HepG2 (cell line): Measurements from ENCODE around the gene SLC4A2. TPM values are rescaled to one million over a fixed set of nuclear protein-coding genes. Genes with fewer than 3 reads are reported as not detected.

Experiments used
- CBFB ChIP-seq: sonication (generic); formaldehyde crosslinking; IDR thresholded peaks from 2 replicates; pipeline ENCODE4 v1.4.0; 2020; ENCODE audit warnings: missing genetic modification reagents
- CREM ChIP-seq, 2 experiments: sonication (generic) in 1 of 2; formaldehyde crosslinking in 1 of 2; IDR thresholded peaks; 2 replicates each; pipeline versions ENCODE4 v1.4.0 to v1.6.1; 2016 to 2020; ENCODE audit warnings: antibody characterized with exemption in 1 of 2, mild to moderate bottlenecking in 1 of 2, missing genetic modification reagents in 1 of 2
- ETV6 ChIP-seq: sonication (generic); formaldehyde crosslinking; conservative IDR thresholded peaks from 2 replicates; pipeline ENCODE4 v1.4.0; 2020; ENCODE audit warnings: missing genetic modification reagents
- KAT2B ChIP-seq: fragments of 150-350 bp; IDR thresholded peaks from 2 replicates; pipeline ENCODE4 v1.6.1; 2014; ENCODE audit warnings: low read depth, low read length, borderline replicate concordance
- MAF1 ChIP-seq: sonication (generic); formaldehyde crosslinking; IDR thresholded peaks from 2 replicates; pipeline ENCODE4 v1.5.0; 2020; ENCODE audit warnings: missing genetic modification reagents, borderline replicate concordance
- MAZ ChIP-seq, 2 experiments: sonication (generic) in 1 of 2; formaldehyde crosslinking in 1 of 2; IDR thresholded peaks; 2 replicates each; pipeline versions ENCODE4 v1.5.0 to v1.6.1; 2012 to 2020; ENCODE audit warnings: low read depth in 2 of 2, mild to moderate bottlenecking in 2 of 2, borderline replicate concordance in 1 of 2, improper control_type of control experiment in 1 of 2, low read length in 1 of 2, missing genetic modification reagents in 1 of 2, moderate library complexity in 1 of 2
- MTA3 ChIP-seq: sonication (generic); formaldehyde crosslinking; IDR thresholded peaks from 2 replicates; pipeline ENCODE4 v1.4.0; 2020; ENCODE audit warnings: missing genetic modification reagents
- NRL ChIP-seq: sonication (generic); formaldehyde crosslinking; IDR thresholded peaks from 2 replicates; pipeline ENCODE4 v1.5.0; 2020; ENCODE audit warnings: missing genetic modification reagents, mild to moderate bottlenecking, moderate library complexity, borderline replicate concordance
- SMAD3 ChIP-seq: sonication (generic); formaldehyde crosslinking; IDR thresholded peaks from 2 replicates; pipeline ENCODE4 v1.4.0; 2020; ENCODE audit warnings: missing genetic modification reagents
- SRF ChIP-seq: IDR thresholded peaks from 2 replicates; pipeline ENCODE4 v1.6.1; 2011; ENCODE audit warnings: mild to moderate bottlenecking, low read depth, low read length, moderate library complexity
- TBX2 ChIP-seq: sonication (generic); formaldehyde crosslinking; IDR thresholded peaks from 2 replicates; pipeline ENCODE4 v1.5.0; 2020; ENCODE audit warnings: missing genetic modification reagents, mild to moderate bottlenecking, borderline replicate concordance
- TCF7 ChIP-seq: sonication (generic); IDR thresholded peaks from 2 replicates; pipeline ENCODE4 v1.6.1; 2016; ENCODE audit warnings: antibody characterized with exemption, low read depth
- TSC22D2 ChIP-seq: sonication (generic); formaldehyde crosslinking; IDR thresholded peaks from 2 replicates; pipeline ENCODE4 v1.5.1; 2020; ENCODE audit warnings: missing genetic modification reagents, mild to moderate bottlenecking, borderline replicate concordance
- ZNF256 ChIP-seq: sonication (generic); formaldehyde crosslinking; conservative IDR thresholded peaks from 2 replicates; pipeline ENCODE4 v1.4.0; 2020; ENCODE audit warnings: missing genetic modification reagents
- ZNF337 ChIP-seq: sonication (generic); formaldehyde crosslinking; IDR thresholded peaks from 2 replicates; pipeline ENCODE4 v1.5.1; 2020; ENCODE audit warnings: missing genetic modification reagents, low read depth, mild to moderate bottlenecking, borderline replicate concordance
- ZNF615 ChIP-seq: sonication (generic); formaldehyde crosslinking; IDR thresholded peaks from 2 replicates; pipeline ENCODE4 v1.5.0; 2020; ENCODE audit warnings: mild to moderate bottlenecking, missing genetic modification reagents, borderline replicate concordance
- ZNF839 ChIP-seq: sonication (generic); formaldehyde crosslinking; IDR thresholded peaks from 2 replicates; pipeline ENCODE4 v1.4.0; 2020; ENCODE audit warnings: missing genetic modification reagents, mild to moderate bottlenecking, borderline replicate concordance
- ZSCAN5A ChIP-seq: sonication (generic); formaldehyde crosslinking; IDR thresholded peaks from 2 replicates; pipeline ENCODE4 v1.8.0; 2022; ENCODE audit warnings: mild to moderate bottlenecking, missing genetic modification reagents, borderline replicate concordance
- polyA plus RNA-seq, 8 experiments: library from polyadenylated mRNA; depleted of rRNA in 3 of 8; stranded (reverse) in 7 of 8; unstranded in 1 of 8; fragments of >200 nt; fragmentation: Illumina TruSeq in 4 of 8; extraction: Trizol in 4 of 8; gene quantifications; 2 replicates each; pipeline versions ENCODE4 v1.2.1 to v1.2.3, GENCODE V29; 2011 to 2016; ENCODE audit warnings: low read depth in 4 of 8, missing spikeins in 1 of 8, mixed read lengths in 1 of 8; ENCODE audit not compliant: insufficient read depth in 1 of 8
- total RNA-seq, 5 experiments: library from RNA; depleted of rRNA; stranded (reverse); fragments of >200 nt; fragmentation: Illumina TruSeq; extraction: Trizol; gene quantifications; 2 replicates each; pipeline ENCODE4 v1.2.3, GENCODE V29; 2016; ENCODE audit warnings: low read depth in 1 of 5
- TF ChIP-seq, protein P1 (sequence below): sonication (generic); formaldehyde crosslinking; IDR thresholded peaks from 2 replicates; pipeline ENCODE4 v1.5.0; 2020; ENCODE audit warnings: mild to moderate bottlenecking, missing genetic modification reagents, borderline replicate concordance
- TF ChIP-seq, protein P2 (sequence below): sonication (generic); IDR thresholded peaks from 2 replicates; pipeline ENCODE4 v1.6.1; 2016; ENCODE audit warnings: low read depth, borderline replicate concordance

Gene SLC4A2
- total and polyA plus RNA-seq, 2 of the 13 experiments (the other 11 are each of a cell fraction or from before 2014, with no cell fraction given), result 51.9 to 73.4 TPM

DNA sequence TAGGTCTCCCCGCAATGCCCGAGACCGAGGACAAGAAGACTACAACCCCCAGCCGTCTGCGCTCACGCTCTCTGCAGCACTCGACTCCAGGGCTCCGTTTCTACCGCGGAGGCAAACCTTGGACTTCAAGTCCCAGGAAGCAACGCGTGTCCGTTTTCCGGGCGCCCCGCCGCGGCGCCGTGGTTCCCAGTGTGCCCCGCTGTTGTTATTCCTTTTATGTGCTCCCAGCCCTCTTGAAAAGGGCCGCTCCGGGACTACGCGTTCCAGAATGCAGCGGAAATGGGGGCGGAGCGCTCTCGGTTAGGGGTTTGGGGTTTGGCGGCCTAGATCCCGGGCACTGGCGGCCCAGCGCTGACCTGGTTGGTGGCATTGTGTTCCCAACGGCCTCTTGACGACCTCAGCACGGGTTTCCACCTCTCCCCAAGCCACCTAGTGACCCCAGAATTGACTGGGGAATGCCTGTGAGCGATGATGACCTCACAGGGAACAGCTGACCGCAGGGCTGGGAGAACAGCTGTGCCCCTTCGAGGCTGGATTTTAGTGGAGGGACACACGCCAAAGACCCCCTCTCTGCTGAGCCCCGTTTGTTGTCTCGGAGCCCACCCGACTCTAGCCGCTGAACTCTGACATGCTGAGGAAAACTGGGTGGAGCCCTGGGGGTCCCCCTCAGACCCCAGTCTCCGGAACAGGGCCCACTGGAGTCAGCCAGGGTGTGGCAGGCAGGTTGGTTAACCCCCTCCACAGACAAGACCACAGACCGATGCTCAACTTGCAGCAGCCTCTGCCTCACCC, 1.2 kb upstream of the SLC4A2 start (continued):
- TF ChIP-seq ZNF256 (CRISPR knock-in tag) (0 out of 2 replicates have a peak, but pooled peaks have one; percentile 38), ETV6 (CRISPR knock-in tag) (no peak), KAT2B (no peak), TCF7 (peak; percentile 92), MAZ (IDR thresholded peaks at IDR 0.05; ENCODE audit: borderline replicate concordance, low read depth, low read length) (peak; percentile 62; the same call in 1 of the 2 replicates), MAZ (CRISPR knock-in tag; IDR thresholded peaks at IDR 0.05; ENCODE audit: low read depth) (peak; percentile 77), TBX2 (CRISPR knock-in tag) (peak; percentile 68; the same call in 1 of the 2 replicates), ZNF615 (CRISPR knock-in tag) (no peak), ZNF839 (CRISPR knock-in tag) (no peak), ZSCAN5A (CRISPR knock-in tag) (peak; percentile 52; the same call in 1 of the 2 replicates), MAF1 (peak; percentile 73; the same call in 1 of the 2 replicates), MTA3 (no peak), ZNF337 (CRISPR knock-in tag) (no peak), CREM (IDR thresholded peaks at IDR 0.05) (peak; percentile 99), CREM (CRISPR knock-in tag; IDR thresholded peaks at IDR 0.05) (no peak), NRL (CRISPR knock-in tag) (no peak), SMAD3 (CRISPR knock-in tag) (0 out of 2 replicates have a peak, but pooled peaks have one; percentile 22), TSC22D2 (CRISPR knock-in tag) (no peak), CBFB (CRISPR knock-in tag) (no peak), SRF (peak; percentile 89)
- TF ChIP-seq, protein P1, sequence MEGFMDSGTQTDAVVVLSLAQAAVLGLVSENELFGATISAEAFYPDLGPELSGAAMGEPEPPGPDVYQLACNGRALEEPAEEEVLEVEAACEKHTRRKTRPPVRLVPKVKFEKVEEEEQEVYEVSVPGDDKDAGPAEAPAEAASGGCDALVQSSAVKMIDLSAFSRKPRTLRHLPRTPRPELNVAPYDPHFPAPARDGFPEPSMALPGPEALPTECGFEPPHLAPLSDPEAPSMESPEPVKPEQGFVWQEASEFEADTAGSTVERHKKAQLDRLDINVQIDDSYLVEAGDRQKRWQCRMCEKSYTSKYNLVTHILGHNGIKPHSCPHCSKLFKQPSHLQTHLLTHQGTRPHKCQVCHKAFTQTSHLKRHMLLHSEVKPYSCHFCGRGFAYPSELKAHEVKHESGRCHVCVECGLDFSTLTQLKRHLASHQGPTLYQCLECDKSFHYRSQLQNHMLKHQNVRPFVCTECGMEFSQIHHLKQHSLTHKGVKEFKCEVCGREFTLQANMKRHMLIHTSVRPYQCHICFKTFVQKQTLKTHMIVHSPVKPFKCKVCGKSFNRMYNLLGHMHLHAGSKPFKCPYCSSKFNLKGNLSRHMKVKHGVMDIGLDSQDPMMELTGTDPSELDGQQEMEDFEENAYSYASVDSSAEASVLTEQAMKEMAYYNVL (CRISPR knock-in tag), result no peak
- TF ChIP-seq, protein P2, sequence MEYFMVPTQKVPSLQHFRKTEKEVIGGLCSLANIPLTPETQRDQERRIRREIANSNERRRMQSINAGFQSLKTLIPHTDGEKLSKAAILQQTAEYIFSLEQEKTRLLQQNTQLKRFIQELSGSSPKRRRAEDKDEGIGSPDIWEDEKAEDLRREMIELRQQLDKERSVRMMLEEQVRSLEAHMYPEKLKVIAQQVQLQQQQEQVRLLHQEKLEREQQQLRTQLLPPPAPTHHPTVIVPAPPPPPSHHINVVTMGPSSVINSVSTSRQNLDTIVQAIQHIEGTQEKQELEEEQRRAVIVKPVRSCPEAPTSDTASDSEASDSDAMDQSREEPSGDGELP, result peak; percentile 95
